ENCODE results near the gene UPB1. TPM values are rescaled to one million over a fixed set of nuclear protein-coding genes. Genes with fewer than 3 reads are reported as not detected.
A peak's percentile ranks its signal among the peaks of the same experiment; 100 is the strongest.
"Not testable (repeated sequence)": the region's sequence is repeated elsewhere in the genome, so short reads cannot be mapped to it uniquely, and the experiment has no call there.

UPB1 gene
- total RNA-seq, 1 experiment from 2014 or later, result not detected

DNA sequence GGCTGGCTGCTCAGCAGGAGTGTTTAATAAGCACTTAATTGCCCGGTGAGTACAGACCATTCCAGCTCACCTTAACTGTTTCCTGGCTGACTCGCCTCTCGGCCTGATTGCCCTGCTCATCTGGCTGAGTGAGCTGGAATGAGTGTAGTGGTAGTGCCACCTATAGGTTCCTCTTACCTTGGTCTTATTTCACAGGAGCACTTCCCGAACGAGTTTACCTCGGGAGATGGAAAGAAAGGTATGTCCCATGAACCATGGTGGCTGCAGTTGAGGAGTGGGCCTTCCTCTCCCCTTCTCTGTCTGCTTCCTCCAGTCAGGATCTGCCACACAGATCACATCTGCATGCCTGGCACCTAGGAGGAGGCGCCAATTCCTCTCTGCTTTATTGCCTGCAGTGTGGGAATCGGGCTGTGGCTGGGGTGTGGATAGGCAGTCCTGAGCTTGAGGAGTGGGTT is 26.7 kb downstream of the UPB1 start:
- Histone ChIP-seq H3K4me3 (ENCODE audit: insufficient read depth, low read depth, low read length) (no peak overlapping the region), H3K36me3 (replicated peaks; ENCODE audit: control insufficient read depth, insufficient read depth, low read length) (no peaks in the 10 kb centered on the region)
- peak; percentile 85 for DNase-seq

GRCh38 chr22:24523873-24524272 is 28.7 kb downstream of the UPB1 start:
- H3K27me3 ChIP-seq (ENCODE audit: control insufficient read depth, insufficient read depth, low read length), result no peaks in the 10 kb centered on the region
- no peak for DNase-seq

More for the DNA sequence above, 26.7 kb downstream of the UPB1 start:
- no peaks in the 10 kb centered on the region for H3K27me3 ChIP-seq (ENCODE audit: control insufficient read depth, insufficient read depth, low read length)

GRCh38 chr22:24525416-24526037 is 30.4 kb downstream of the UPB1 start:
- Histone ChIP-seq H3K4me3 (ENCODE audit: insufficient read depth, low read depth, low read length) (no peak overlapping the region), H3K36me3 (replicated peaks; ENCODE audit: control insufficient read depth, insufficient read depth, low read length) (no peaks in the 10 kb centered on the region), H3K27me3 (ENCODE audit: control insufficient read depth, insufficient read depth, low read length) (no peaks in the 10 kb centered on the region)
- DNase-seq, result peak; percentile 84

More at GRCh38 chr22:24523873-24524272, 28.7 kb downstream of the UPB1 start:
- no peaks in the 10 kb centered on the region for H3K36me3 ChIP-seq (replicated peaks; ENCODE audit: control insufficient read depth, insufficient read depth, low read length)
- H3K4me3 ChIP-seq (ENCODE audit: insufficient read depth, low read depth, low read length), result no peak overlapping the region

DNA sequence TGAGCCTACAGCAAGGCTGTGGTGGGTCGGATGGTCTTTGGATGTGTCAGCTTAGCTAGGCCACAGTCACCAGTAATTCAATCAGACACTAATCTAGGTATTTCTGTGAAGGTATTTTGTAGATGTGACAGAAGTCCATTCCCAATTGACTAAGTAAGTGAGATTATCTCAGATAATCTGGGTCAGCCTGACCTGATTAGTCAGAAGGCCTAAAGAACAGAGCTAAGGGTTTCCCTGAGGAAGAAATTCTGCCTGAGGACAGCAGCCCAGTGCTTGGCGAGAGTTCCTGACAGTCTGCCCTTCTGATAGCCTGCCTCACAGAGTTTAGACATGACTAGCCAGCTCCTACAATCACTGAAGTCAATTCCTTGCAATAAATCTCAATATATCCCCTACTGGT is 31.1 kb downstream of the UPB1 start:
- Histone ChIP-seq H3K4me3 (ENCODE audit: insufficient read depth, low read depth, low read length) (no peak overlapping the region), H3K27me3 (ENCODE audit: control insufficient read depth, insufficient read depth, low read length) (no peaks in the 10 kb centered on the region), H3K36me3 (replicated peaks; ENCODE audit: control insufficient read depth, insufficient read depth, low read length) (no peaks in the 10 kb centered on the region)
- no peak for DNase-seq

DNA sequence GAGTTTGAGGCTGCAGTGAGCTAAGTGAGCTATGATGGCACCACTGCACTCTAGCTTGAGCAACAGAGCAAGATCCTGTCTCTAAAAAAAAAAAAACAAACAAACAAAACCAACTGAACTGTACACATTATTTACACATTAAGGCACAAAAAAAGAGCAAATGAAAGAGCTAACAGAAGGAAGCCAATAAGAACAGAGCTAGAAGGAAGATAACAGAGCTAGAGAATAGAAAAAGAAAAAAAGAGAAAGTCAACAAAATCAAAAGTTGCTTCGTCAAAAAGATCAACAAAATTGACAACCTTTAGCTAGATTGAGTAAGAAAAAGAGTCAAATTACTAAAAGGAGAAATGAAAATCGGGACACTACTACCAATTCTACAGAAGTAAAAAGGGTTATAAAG is 34.8 kb downstream of the UPB1 start:
- Histone ChIP-seq H3K36me3 (replicated peaks; ENCODE audit: control insufficient read depth, insufficient read depth, low read length) (no peaks in the 10 kb centered on the region), H3K4me3 (ENCODE audit: insufficient read depth, low read depth, low read length) (no peak overlapping the region), H3K27me3 (ENCODE audit: control insufficient read depth, insufficient read depth, low read length) (no peaks in the 10 kb centered on the region)
- DNase-seq, result no peak

DNA sequence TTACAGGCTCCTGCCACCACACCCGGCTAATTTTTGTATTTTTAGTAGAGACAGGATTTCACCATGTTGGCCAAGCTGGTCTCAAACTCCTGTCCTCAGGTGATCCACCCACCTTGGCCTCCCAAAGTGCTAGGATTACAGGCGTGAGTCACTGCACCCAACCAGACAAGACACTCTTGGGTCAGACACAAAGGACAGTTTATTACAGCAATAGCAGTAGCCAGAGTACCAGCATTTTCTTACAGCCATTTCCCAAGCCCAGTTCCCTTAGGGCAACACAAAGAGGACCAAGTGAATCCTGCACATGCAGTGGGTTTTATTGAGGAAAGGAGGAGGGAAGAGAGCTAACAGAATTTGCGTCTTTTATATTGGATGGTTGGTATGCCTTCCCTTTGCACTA is 35.8 kb downstream of the UPB1 start:
- not testable (repeated sequence) for H3K4me3 ChIP-seq (ENCODE audit: insufficient read depth, low read depth, low read length); H3K36me3 ChIP-seq (replicated peaks; ENCODE audit: control insufficient read depth, insufficient read depth, low read length); DNase-seq; H3K27me3 ChIP-seq (ENCODE audit: control insufficient read depth, insufficient read depth, low read length)

DNA sequence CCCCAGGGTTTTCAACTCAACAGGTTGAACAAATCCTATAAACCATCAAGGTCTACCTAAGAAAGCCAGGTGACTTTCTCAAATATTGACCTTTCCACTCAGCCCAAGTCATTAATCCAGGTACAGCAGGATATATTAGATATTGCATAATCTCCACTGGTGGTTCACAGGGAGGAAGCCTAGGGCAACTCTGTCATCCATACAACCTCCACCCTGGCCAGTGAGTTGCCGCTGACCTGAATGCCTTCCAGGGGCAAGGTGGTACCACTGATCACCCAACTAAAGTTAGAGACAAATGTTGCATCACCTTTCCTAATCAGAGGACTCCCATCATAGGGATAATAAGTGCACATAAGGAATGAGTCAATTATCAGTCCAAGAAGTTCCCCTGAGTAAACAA is 36.9 kb downstream of the UPB1 start:
- DNase-seq, result no peak
- no peaks in the 10 kb centered on the region for H3K36me3 ChIP-seq (replicated peaks; ENCODE audit: control insufficient read depth, insufficient read depth, low read length)
- no peaks in the 10 kb centered on the region for H3K27me3 ChIP-seq (ENCODE audit: control insufficient read depth, insufficient read depth, low read length)

GRCh38 chr22:24535348-24535747 is 40.2 kb downstream of the UPB1 start:
- Histone ChIP-seq H3K36me3 (replicated peaks; ENCODE audit: control insufficient read depth, insufficient read depth, low read length) (peaks cover under 1% of the 10 kb centered on the region; the same call in 1 of the 2 replicates), H3K27me3 (ENCODE audit: control insufficient read depth, insufficient read depth, low read length) (no peaks in the 10 kb centered on the region), H3K4me3 (ENCODE audit: insufficient read depth, low read depth, low read length) (no peak overlapping the region)
- no peak for DNase-seq

More for the DNA sequence above, 36.9 kb downstream of the UPB1 start:
- H3K4me3 ChIP-seq (ENCODE audit: insufficient read depth, low read depth, low read length), result no peak overlapping the region

- no peak for DNase-seq
- H3K36me3 ChIP-seq (replicated peaks; ENCODE audit: control insufficient read depth, insufficient read depth, low read length), result peaks cover 8% of the 10 kb centered on the region
- H3K4me3 ChIP-seq (ENCODE audit: insufficient read depth, low read depth, low read length), result no peak overlapping the region
- no peaks in the 10 kb centered on the region for H3K27me3 ChIP-seq (ENCODE audit: control insufficient read depth, insufficient read depth, low read length)
Observed at GRCh38 chr22:24536089-24536488, 41.0 kb downstream of the UPB1 start.

DNA sequence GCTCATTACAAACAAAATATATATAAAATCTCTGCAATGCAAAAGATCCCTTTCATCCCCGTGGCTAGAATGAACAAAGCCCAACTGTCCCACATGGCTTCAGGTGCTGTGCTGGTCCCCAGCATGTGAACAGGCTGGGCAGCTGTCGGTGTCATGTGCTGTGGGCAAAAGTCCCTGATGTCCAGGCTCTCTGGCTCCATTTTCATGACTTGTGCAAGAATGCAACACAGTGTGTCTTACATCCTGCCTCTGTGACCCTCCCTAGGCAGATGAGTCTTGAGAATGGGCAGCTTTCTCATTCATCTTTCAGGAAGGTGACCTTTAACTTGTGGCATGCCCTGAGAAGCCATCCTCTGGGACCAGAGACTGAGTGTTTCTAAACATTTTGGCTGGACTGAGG is 45.3 kb downstream of the UPB1 start:
- Histone ChIP-seq H3K4me3 (ENCODE audit: insufficient read depth, low read depth, low read length) (no peak overlapping the region), H3K27me3 (ENCODE audit: control insufficient read depth, insufficient read depth, low read length) (no peaks in the 10 kb centered on the region), H3K36me3 (replicated peaks; ENCODE audit: control insufficient read depth, insufficient read depth, low read length) (peaks cover 31% of the 10 kb centered on the region)
- DNase-seq, result no peak

- Histone ChIP-seq H3K36me3 (replicated peaks; ENCODE audit: control insufficient read depth, insufficient read depth, low read length) (peaks cover 38% of the 10 kb centered on the region), H3K27me3 (ENCODE audit: control insufficient read depth, insufficient read depth, low read length) (no peaks in the 10 kb centered on the region), H3K4me3 (ENCODE audit: insufficient read depth, low read depth, low read length) (no peak overlapping the region)
- DNase-seq, result no peak
Observed at GRCh38 chr22:24541681-24542515, 46.8 kb downstream of the UPB1 start.

DNA sequence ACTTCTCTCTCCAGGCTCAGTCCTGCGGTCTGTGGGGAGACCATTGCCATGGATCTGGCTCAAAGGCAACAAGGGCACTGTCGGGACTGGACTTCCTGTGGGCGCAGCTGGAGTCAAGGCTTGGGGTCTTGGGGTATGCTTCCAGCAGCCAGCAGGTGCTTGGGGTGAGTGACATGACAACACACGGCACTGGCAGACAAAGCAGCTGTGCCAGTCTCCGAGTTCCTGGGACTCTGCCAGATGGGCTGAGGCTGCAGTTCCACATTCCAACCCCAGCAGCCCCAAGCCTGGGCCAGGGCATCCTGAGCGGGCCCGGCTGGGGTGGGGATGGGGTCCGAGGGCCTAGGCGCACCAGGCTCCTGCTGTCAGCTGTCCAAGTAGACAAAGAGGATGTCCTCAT is 47.5 kb downstream of the UPB1 start:
- no peak for DNase-seq
- Histone ChIP-seq H3K4me3 (ENCODE audit: insufficient read depth, low read depth, low read length) (no peak overlapping the region), H3K27me3 (ENCODE audit: control insufficient read depth, insufficient read depth, low read length) (no peaks in the 10 kb centered on the region), H3K36me3 (replicated peaks; ENCODE audit: control insufficient read depth, insufficient read depth, low read length) (peaks cover 44% of the 10 kb centered on the region)

- Histone ChIP-seq H3K27me3 (ENCODE audit: control insufficient read depth, insufficient read depth, low read length) (no peaks in the 10 kb centered on the region), H3K36me3 (replicated peaks; ENCODE audit: control insufficient read depth, insufficient read depth, low read length) (peaks cover 49% of the 10 kb centered on the region), H3K4me3 (ENCODE audit: insufficient read depth, low read depth, low read length) (no peak overlapping the region)
- no peak for DNase-seq
Observed at GRCh38 chr22:24543185-24543601, 48.1 kb downstream of the UPB1 start.

DNA sequence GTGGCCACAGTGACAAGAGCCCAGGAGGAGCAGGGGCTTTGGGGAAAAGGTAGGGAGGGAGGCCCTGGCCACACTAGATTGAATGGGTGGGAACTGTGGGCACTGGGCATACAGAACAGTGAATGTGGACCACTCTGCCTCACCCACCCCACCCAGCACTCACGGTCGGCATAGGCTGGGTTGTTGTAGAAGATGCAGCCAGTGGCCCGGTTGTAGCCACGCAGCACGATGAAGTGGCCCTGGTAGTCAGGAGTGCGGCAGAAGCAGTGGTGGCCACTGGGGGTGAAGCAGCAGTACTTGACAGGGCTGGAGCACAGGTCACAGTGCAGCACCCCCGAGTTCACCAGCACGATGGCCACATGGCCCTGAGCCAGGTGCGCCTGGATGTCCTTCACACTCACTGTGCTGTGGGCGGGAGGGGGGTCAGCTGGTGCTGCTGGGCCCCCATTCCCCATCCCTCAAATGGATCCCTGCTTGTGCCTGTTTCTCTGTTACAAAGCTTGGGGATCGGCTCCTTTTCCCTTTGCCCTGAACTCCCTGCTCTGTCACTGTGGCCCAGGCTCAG is 48.6 kb downstream of the UPB1 start:
- no peak for DNase-seq
- no peaks in the 10 kb centered on the region for H3K27me3 ChIP-seq (ENCODE audit: control insufficient read depth, insufficient read depth, low read length)
- H3K36me3 ChIP-seq (replicated peaks; ENCODE audit: control insufficient read depth, insufficient read depth, low read length), result peaks cover 49% of the 10 kb centered on the region
- no peak overlapping the region for H3K4me3 ChIP-seq (ENCODE audit: insufficient read depth, low read depth, low read length)

DNA sequence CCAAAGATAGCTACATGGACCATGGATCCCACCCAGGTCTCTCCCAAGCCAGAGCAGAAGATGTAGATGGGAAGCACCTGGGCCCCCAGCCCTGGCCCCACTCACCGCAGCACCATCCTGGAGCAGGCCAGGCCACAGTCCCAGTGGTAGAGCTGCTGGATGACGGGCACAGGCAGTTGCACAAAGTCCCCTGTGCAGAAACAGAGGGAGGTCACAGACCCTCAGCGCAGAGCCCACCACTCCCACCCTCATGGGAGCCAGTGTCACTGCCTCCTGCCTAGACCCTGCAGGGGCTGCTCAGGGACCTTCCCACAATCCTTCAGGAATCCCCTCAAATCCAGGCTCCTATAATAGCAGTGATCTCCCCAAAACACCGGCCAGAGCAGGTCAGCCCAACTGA is 53.7 kb downstream of the UPB1 start:
- H3K27me3 ChIP-seq (ENCODE audit: control insufficient read depth, insufficient read depth, low read length), result no peaks in the 10 kb centered on the region

More for the DNA sequence above, 53.7 kb downstream of the UPB1 start:
- H3K36me3 ChIP-seq (replicated peaks; ENCODE audit: control insufficient read depth, insufficient read depth, low read length), result peaks cover 24% of the 10 kb centered on the region
- no peak overlapping the region for H3K4me3 ChIP-seq (ENCODE audit: insufficient read depth, low read depth, low read length)
- DNase-seq, result no peak

All from H7 (cell line).